ENCODE results near the gene SHROOM3.

Gene SHROOM3

DNA sequence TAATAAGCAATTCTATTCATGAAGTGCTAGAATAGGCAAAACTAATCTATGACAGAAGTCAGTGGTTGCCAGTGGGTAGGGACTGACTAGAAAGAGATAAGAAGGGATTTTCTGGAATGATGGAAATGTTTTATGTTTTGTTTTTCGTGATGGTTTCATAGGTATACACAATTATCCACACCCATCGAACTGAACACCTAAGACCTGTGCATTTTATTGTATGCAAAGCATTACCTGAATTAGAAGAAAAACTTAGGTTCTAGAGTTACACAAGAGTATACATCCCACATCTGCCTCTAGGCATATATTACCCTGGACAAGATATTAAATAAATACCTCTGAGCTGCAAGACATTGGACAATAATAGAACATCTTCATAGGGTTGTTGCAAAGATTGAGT, 257.7 kb downstream of the SHROOM3 start:
- DNase-seq (ENCODE audit: low read depth, low spot score): no peak
- ChIA-PET POLR2A (no interaction called here), CTCF (interaction anchor here (1.2 to 1.6 kb wide), 3 partner anchors 9 to 31 kb away, joined by 3 to 6 read pairs (median 3); no protein-coding TSS in a partner anchor)
- no peak overlapping the region for H3K4me3 ChIP-seq (ENCODE audit: low read depth, low read length)
- TF ChIP-seq, protein P1, sequence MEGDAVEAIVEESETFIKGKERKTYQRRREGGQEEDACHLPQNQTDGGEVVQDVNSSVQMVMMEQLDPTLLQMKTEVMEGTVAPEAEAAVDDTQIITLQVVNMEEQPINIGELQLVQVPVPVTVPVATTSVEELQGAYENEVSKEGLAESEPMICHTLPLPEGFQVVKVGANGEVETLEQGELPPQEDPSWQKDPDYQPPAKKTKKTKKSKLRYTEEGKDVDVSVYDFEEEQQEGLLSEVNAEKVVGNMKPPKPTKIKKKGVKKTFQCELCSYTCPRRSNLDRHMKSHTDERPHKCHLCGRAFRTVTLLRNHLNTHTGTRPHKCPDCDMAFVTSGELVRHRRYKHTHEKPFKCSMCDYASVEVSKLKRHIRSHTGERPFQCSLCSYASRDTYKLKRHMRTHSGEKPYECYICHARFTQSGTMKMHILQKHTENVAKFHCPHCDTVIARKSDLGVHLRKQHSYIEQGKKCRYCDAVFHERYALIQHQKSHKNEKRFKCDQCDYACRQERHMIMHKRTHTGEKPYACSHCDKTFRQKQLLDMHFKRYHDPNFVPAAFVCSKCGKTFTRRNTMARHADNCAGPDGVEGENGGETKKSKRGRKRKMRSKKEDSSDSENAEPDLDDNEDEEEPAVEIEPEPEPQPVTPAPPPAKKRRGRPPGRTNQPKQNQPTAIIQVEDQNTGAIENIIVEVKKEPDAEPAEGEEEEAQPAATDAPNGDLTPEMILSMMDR (IDR thresholded peaks at IDR 0.05; ENCODE audit: insufficient read depth, low read length, missing control alignments): no peak

DNA sequence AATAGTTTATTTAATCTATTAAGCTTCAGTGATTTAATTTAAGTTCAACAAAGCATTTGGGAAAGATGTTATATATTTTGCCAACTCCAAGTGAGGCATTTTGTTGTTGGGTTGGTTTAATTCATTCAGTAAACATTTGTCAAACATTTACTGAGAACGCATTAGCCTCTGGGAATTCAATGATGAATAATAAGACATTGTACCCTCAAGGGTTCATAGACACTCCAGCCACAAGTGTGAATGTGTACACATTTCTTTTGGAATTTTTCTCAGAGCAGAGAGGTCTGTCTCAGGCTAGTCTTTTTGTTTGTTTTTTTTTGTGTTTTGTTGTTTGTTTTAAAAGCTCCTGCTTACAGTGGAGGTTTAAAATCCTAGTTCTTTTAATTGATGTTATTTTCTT, 259.0 kb downstream of the SHROOM3 start:
- ChIA-PET CTCF (interaction anchor here (1.2 to 1.5 kb wide), 2 partner anchors 8 to 63 kb away, joined by 3 to 6 read pairs; no protein-coding TSS in a partner anchor), POLR2A (no interaction called here)
- TF ChIP-seq, protein P1 (IDR thresholded peaks at IDR 0.05; ENCODE audit: insufficient read depth, low read length, missing control alignments): no peak
- no peak for DNase-seq (ENCODE audit: low read depth, low spot score)
- no peak overlapping the region for H3K4me3 ChIP-seq (ENCODE audit: low read depth, low read length)

DNA sequence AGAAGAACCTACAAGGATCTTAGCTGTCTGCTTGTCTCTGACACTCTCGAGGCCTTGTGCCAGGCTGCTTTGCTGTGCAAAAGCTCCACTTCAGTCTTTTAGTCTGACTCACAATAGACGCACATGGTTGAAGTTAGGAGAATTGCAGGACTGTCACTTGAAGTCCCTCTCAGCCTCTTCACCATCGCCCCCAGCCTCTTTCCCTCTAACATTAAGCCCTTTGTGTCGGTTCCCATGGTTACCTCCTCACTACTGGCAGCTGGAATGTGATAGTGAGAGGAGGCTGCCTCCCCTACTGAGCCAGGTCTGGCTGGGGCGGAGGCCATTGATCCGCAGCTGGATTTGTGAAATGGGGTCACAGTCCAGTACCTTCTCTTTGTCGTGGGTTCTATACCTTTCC, 261.1 kb downstream of the SHROOM3 start:
- no peak overlapping the region for H3K4me3 ChIP-seq (ENCODE audit: low read depth, low read length)
- TF ChIP-seq, protein P1 (IDR thresholded peaks at IDR 0.05; ENCODE audit: insufficient read depth, low read length, missing control alignments): no peak
- POLR2A ChIA-PET: no interaction called here
- no peak for DNase-seq (ENCODE audit: low read depth, low spot score)
- CTCF ChIA-PET: interaction anchor here (1.0 kb wide), 1 partner anchor 14 kb away, joined by 3 read pairs; no protein-coding TSS in a partner anchor

DNA sequence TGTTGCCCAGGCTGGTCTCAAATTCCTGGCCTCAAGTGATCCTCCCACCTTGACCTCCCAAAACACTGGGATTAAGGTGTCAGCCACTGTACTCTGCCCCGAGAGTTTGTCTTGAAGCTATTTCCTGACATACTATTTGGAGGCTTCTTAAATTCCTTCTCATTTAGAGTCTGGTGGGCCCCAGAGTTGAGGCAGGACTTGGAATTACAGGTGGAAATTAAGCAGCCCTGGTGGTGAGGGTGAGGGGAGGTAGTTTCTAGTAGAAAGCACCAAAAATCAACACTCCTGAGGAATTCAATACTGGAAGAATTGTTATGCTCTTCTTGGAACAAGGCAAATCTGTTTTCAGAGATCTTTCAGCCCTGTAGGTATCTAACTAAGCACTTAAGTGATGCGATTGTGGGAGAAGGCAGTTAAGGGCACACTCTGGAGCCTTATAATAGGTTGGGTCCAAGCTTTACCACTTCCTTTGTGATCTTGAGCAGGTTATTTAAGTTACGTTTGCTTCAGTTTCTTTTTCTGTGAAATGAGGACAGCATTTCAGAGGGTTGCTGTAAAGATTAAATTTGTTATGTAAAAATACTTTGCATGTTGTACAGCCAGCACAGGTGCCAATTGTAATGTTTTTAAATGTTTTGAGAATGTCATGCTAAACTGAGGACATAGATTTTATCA, 262.2 kb downstream of the SHROOM3 start:
- ChIA-PET POLR2A (no interaction called here), CTCF (interaction anchor here (1.0 kb wide), 1 partner anchor 15 kb away, joined by 3 read pairs; no protein-coding TSS in a partner anchor)
- TF ChIP-seq, protein P1 (IDR thresholded peaks at IDR 0.05; ENCODE audit: insufficient read depth, low read length, missing control alignments): no peak
- DNase-seq (ENCODE audit: low read depth, low spot score): no peak
- H3K4me3 ChIP-seq (ENCODE audit: low read depth, low read length): no peak overlapping the region

DNA sequence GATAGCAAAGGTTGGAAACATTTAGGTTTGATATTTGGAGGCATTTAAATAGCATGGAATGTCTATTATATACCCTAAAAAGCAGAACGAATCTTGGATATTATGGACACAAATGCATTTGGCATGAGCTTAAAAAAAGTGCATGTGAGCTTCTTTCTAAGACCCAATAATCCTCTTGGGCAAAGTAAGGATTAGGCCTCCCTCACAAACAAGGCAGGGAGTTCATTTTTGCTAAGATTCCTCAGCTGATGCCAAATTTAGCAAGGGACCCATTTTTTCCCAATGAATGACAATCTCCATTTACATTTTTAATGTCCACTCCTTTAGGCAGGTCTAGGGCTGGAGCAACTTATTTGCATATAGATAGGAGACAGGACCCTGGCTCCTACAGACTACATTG, 263.1 kb downstream of the SHROOM3 start:
- H3K4me3 ChIP-seq (ENCODE audit: low read depth, low read length): no peak overlapping the region
- DNase-seq (ENCODE audit: low read depth, low spot score): no peak
- CTCF ChIA-PET: interaction anchor here (0.7 kb wide), 1 partner anchor 12 kb away, joined by 3 read pairs; no protein-coding TSS in a partner anchor
- TF ChIP-seq, protein P1 (IDR thresholded peaks at IDR 0.05; ENCODE audit: insufficient read depth, low read length, missing control alignments): no peak
- POLR2A ChIA-PET: no interaction called here

DNA sequence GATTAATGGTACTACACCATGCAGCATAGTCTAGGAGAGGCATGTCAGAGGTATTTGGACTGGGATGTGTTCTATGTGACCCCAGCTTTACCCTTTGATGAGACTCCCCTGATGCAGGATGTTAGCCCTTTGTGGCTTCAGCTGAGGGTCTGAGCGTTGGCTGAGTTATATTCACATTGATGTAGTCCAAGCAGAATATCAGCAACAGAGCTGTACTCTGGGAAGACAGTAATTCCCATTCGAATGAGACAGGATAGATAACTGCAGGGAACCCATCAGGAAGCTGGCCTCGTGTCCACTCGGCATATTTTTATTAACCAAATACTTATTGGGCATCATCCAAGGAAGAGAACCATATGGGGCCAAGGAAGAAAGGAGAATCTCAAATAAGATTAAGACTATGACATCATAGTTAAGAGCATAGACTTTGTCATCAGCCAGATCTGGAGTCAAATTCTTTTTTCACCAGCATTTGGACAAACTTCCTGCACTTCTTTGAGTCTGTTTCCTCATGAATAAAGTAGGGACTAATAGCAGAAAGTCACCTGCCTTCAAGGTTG, 264.8 kb downstream of the SHROOM3 start:
- H3K4me3 ChIP-seq (ENCODE audit: low read depth, low read length): no peak overlapping the region
- no peak for DNase-seq (ENCODE audit: low read depth, low spot score)
- POLR2A ChIA-PET: no interaction called here
- TF ChIP-seq, protein P1 (IDR thresholded peaks at IDR 0.05; ENCODE audit: insufficient read depth, low read length, missing control alignments): no peak
- CTCF ChIA-PET: no interaction called here
